Loucy (cell line): ENCODE data around the gene JPH3.

Experiments
- H2AFZ ChIP-seq: fragments of 200-600 bp; sonication (generic); 2 replicates; pipeline ENCODE4 v1.6.0; 2016; ENCODE audit warnings: antibody characterized with exemption, mild to moderate bottlenecking, low read length, moderate library complexity
- H3F3A ChIP-seq: fragments of 200-600 bp; 2 replicates; pipeline ENCODE4 v1.6.0; 2016; ENCODE audit warnings: antibody characterized with exemption, low read depth, mild to moderate bottlenecking
- H3K27me3 ChIP-seq: fragments of 200-600 bp; sonication (generic); 2 replicates; pipeline ENCODE4 v1.6.1; 2014; ENCODE audit warnings: low read length, mild to moderate bottlenecking; ENCODE audit not compliant: insufficient read depth, poor library complexity, severe bottlenecking
- H3K36me3 ChIP-seq: fragments of 200-600 bp; sonication (generic); 2 replicates; pipeline ENCODE4 v1.6.1; 2016; ENCODE audit warnings: low read length; ENCODE audit not compliant: insufficient read depth
- H3K4me1 ChIP-seq: fragments of 200-600 bp; sonication (generic); 2 replicates; pipeline ENCODE4 v1.5.1; 2014; ENCODE audit warnings: low read length, mild to moderate bottlenecking; ENCODE audit not compliant: insufficient read depth, poor library complexity, severe bottlenecking
- H3K4me2 ChIP-seq: fragments of 200-600 bp; sonication (generic); 2 replicates; pipeline ENCODE4 v1.6.0; 2014; ENCODE audit warnings: antibody characterized with exemption, low read length, low read depth, mild to moderate bottlenecking; ENCODE audit not compliant: poor library complexity, severe bottlenecking
- H3K4me3 ChIP-seq: fragments of 200-600 bp; sonication (generic); 2 replicates; pipeline ENCODE4 v1.5.1; 2014; ENCODE audit warnings: low read length, mild to moderate bottlenecking, mixed read lengths; ENCODE audit not compliant: poor library complexity, severe bottlenecking
- H3K79me2 ChIP-seq: fragments of 200-600 bp; sonication (generic); 2 replicates; pipeline ENCODE4 v1.6.1; 2014; ENCODE audit warnings: low read length; ENCODE audit not compliant: insufficient read depth
- H3K9ac ChIP-seq: fragments of 200-600 bp; sonication (generic); 2 replicates; pipeline ENCODE4 v1.6.0; 2014; ENCODE audit warnings: mild to moderate bottlenecking, low read depth, low read length, moderate library complexity; ENCODE audit not compliant: poor library complexity, severe bottlenecking
- H3K9me2 ChIP-seq: fragments of 200-600 bp; sonication (generic); replicated peaks from 2 replicates; pipeline ENCODE4 v1.6.1; 2016; ENCODE audit warnings: low read depth, low read length, mixed read lengths
- H3K9me3 ChIP-seq: fragments of 200-600 bp; sonication (generic); 2 replicates; pipeline ENCODE4 v1.6.1; 2014; ENCODE audit warnings: mild to moderate bottlenecking, antibody characterized with exemption, low read length, low read depth; ENCODE audit not compliant: insufficient read depth
- H4K20me1 ChIP-seq: fragments of 200-600 bp; sonication (generic); 2 replicates; pipeline ENCODE4 v1.6.0; 2014; ENCODE audit warnings: antibody characterized with exemption, low read length, mild to moderate bottlenecking; ENCODE audit not compliant: insufficient read depth, poor library complexity, severe bottlenecking
- CTCF ChIP-seq: fragments of 200-600 bp; sonication (generic); conservative IDR thresholded peaks from 2 replicates; pipeline ENCODE4 v1.5.1; 2014; ENCODE audit warnings: mild to moderate bottlenecking, antibody characterized with exemption, low read length
- EZH2phosphoT487 ChIP-seq: fragments of 200-600 bp; IDR thresholded peaks from 2 replicates; pipeline ENCODE4 v1.6.1; 2018; ENCODE audit warnings: antibody characterized with exemption, mild to moderate bottlenecking, moderate library complexity, borderline replicate concordance

JPH3 gene

GRCh38 chr16:87641721-87642120, 39.4 kb downstream of the JPH3 start:
- H3F3A ChIP-seq, result no peaks in the 10 kb centered on the region
- H3K4me3 ChIP-seq, result no peak overlapping the region
- no peaks in the 10 kb centered on the region for H3K9me3 ChIP-seq
- H3K4me1 ChIP-seq, result no peaks in the 10 kb centered on the region
- H3K79me2 ChIP-seq, result no peaks in the 10 kb centered on the region
- no peaks in the 10 kb centered on the region for H4K20me1 ChIP-seq
- no peaks in the 10 kb centered on the region for H3K9me2 ChIP-seq
- TF ChIP-seq EZH2phosphoT487 (no peak), CTCF (no peak)
- H3K4me2 ChIP-seq, result no peak overlapping the region
- H3K27me3 ChIP-seq, result no peaks in the 10 kb centered on the region
- no peaks in the 10 kb centered on the region for H3K36me3 ChIP-seq
- no peak overlapping the region for H3K9ac ChIP-seq
- no peak overlapping the region for H2AFZ ChIP-seq

- Histone ChIP-seq H3K4me2 (no peak overlapping the region), H4K20me1 (no peaks in the 10 kb centered on the region), H3K36me3 (no peaks in the 10 kb centered on the region), H3K9ac (no peak overlapping the region), H3K79me2 (no peaks in the 10 kb centered on the region), H3K9me2 (no peaks in the 10 kb centered on the region), H3K4me1 (no peaks in the 10 kb centered on the region), H3K4me3 (no peak overlapping the region), H3F3A (no peaks in the 10 kb centered on the region), H3K27me3 (no peaks in the 10 kb centered on the region), H2AFZ (no peak overlapping the region), H3K9me3 (no peaks in the 10 kb centered on the region)
- TF ChIP-seq CTCF (no peak), EZH2phosphoT487 (no peak)
These were observed 40.2 kb downstream of the JPH3 start for GRCh38 chr16:87642491-87642890.

- H2AFZ ChIP-seq, result no peak overlapping the region
- no peak overlapping the region for H3K4me2 ChIP-seq
- H3K9me3 ChIP-seq, result no peaks in the 10 kb centered on the region
- H3K36me3 ChIP-seq, result no peaks in the 10 kb centered on the region
- no peaks in the 10 kb centered on the region for H3K9me2 ChIP-seq
- H3K4me3 ChIP-seq, result no peak overlapping the region
- no peak for TF ChIP-seq CTCF
- no peak for TF ChIP-seq EZH2phosphoT487
- no peaks in the 10 kb centered on the region for H3K27me3 ChIP-seq
- no peaks in the 10 kb centered on the region for H3K4me1 ChIP-seq
- no peaks in the 10 kb centered on the region for H3K79me2 ChIP-seq
- H4K20me1 ChIP-seq, result no peaks in the 10 kb centered on the region
- H3K9ac ChIP-seq, result no peak overlapping the region
- H3F3A ChIP-seq, result no peaks in the 10 kb centered on the region
These were observed 41.9 kb downstream of the JPH3 start for GRCh38 chr16:87644186-87644585.
